NCI-H2029 (cell line): ENCODE data around the gene MATN1.

Experiments used
- DNase-seq: peaks from one replicate; lab custom pipeline; 2025; lab: John Stamatoyannopoulos, UW

Gene MATN1

GRCh38 chr1:30680879-30681278 is 42.5 kb downstream of the MATN1 start:
- DNase-seq = no peak

- DNase-seq = no peak
Measured at GRCh38 chr1:30680429-30680828, 43.0 kb downstream of the MATN1 start.

- no peak for DNase-seq
Measured at GRCh38 chr1:30679976-30680305, 43.4 kb downstream of the MATN1 start.

- no peak for DNase-seq
Measured at GRCh38 chr1:30679201-30679975, 44.0 kb downstream of the MATN1 start.

GRCh38 chr1:30678209-30678608 is 45.2 kb downstream of the MATN1 start:
- DNase-seq = no peak

GRCh38 chr1:30677471-30677870 is 45.9 kb downstream of the MATN1 start:
- no peak for DNase-seq

- no peak for DNase-seq
Measured at GRCh38 chr1:30675761-30676160, 47.6 kb downstream of the MATN1 start.

GRCh38 chr1:30675289-30675688 is 48.1 kb downstream of the MATN1 start:
- no peak for DNase-seq

- DNase-seq = no peak
Measured at GRCh38 chr1:30673395-30673794, 50.0 kb downstream of the MATN1 start.

- DNase-seq = no peak
Measured at GRCh38 chr1:30672661-30673060, 50.7 kb downstream of the MATN1 start.

GRCh38 chr1:30670240-30671060 is 52.9 kb downstream of the MATN1 start:
- no peak for DNase-seq

- DNase-seq = no peak
Measured at GRCh38 chr1:30668546-30669327, 54.6 kb downstream of the MATN1 start.

GRCh38 chr1:30668024-30668423 is 55.4 kb downstream of the MATN1 start:
- no peak for DNase-seq

- no peak for DNase-seq
Measured at GRCh38 chr1:30666756-30667273, 56.6 kb downstream of the MATN1 start.

- DNase-seq = no peak
Measured at GRCh38 chr1:30665216-30666010, 58.0 kb downstream of the MATN1 start.

- no peak for DNase-seq
Measured at GRCh38 chr1:30664103-30664755, 59.2 kb downstream of the MATN1 start.

- DNase-seq = no peak
Measured at GRCh38 chr1:30663596-30664091, 59.7 kb downstream of the MATN1 start.

GRCh38 chr1:30662291-30662840 is 61.0 kb downstream of the MATN1 start:
- no peak for DNase-seq

- DNase-seq = no peak
Measured at GRCh38 chr1:30661311-30661710, 62.1 kb downstream of the MATN1 start.
